Hepatocyte (in vitro differentiated cells): ENCODE results near the gene ETV3. TPM values are rescaled to one million over a fixed set of nuclear protein-coding genes. Genes with fewer than 3 reads are reported as not detected.
"Not testable (repeated sequence)": the region's sequence is repeated elsewhere in the genome, so short reads cannot be mapped to it uniquely, and the experiment has no call there.

ENCODE experiments used
- DNase-seq: peaks from one replicate; pipeline ENCODE4 v3.0.0-alpha.2; 2016; ENCODE audit warnings: low spot score
- H2AFZ ChIP-seq: fragments of 200-600 bp; sonication (generic); 2 replicates; pipeline ENCODE4 v1.6.0; 2016; ENCODE audit warnings: antibody characterized with exemption, mild to moderate bottlenecking
- H3K27ac ChIP-seq: fragments of 200-600 bp; sonication (generic); 2 replicates; pipeline ENCODE4 v1.5.1; 2016; ENCODE audit warnings: mild to moderate bottlenecking
- H3K27me3 ChIP-seq: fragments of 200-600 bp; sonication (generic); 2 replicates; pipeline ENCODE4 v1.6.1; 2016
- H3K36me3 ChIP-seq: fragments of 200-600 bp; sonication (generic); replicated peaks from 2 replicates; pipeline ENCODE4 v1.5.1; 2016; ENCODE audit warnings: low read depth; ENCODE audit not compliant: insufficient read depth
- H3K4me1 ChIP-seq: fragments of 200-600 bp; sonication (generic); 2 replicates; pipeline ENCODE4 v1.5.1; 2016; ENCODE audit warnings: mild to moderate bottlenecking, moderate library complexity; ENCODE audit not compliant: insufficient read depth
- H3K4me2 ChIP-seq: fragments of 200-600 bp; sonication (generic); 2 replicates; pipeline ENCODE4 v1.6.0; 2016
- H3K4me3 ChIP-seq: fragments of 200-600 bp; sonication (generic); 2 replicates; pipeline ENCODE4 v1.5.1; 2016; ENCODE audit warnings: mild to moderate bottlenecking
- H3K79me2 ChIP-seq: fragments of 200-600 bp; sonication (generic); 2 replicates; pipeline ENCODE4 v1.6.0; 2017; ENCODE audit warnings: mild to moderate bottlenecking
- H3K9me2 ChIP-seq: fragments of 200-600 bp; sonication (generic); replicated peaks from 2 replicates; pipeline ENCODE4 v1.6.0; 2017; ENCODE audit warnings: mild to moderate bottlenecking; ENCODE audit not compliant: insufficient read depth
- H3K9me3 ChIP-seq: fragments of 200-600 bp; sonication (generic); 2 replicates; pipeline ENCODE4 v1.5.1; 2016; ENCODE audit warnings: low read depth, mild to moderate bottlenecking
- H4K20me1 ChIP-seq: fragments of 200-600 bp; sonication (generic); 2 replicates; pipeline ENCODE4 v1.6.0; 2016; ENCODE audit warnings: mild to moderate bottlenecking; ENCODE audit not compliant: insufficient read depth, poor library complexity, severe bottlenecking
- CTCF ChIP-seq: fragments of 200-600 bp; sonication (generic); IDR thresholded peaks from 2 replicates; pipeline ENCODE4 v1.5.1; 2016; ENCODE audit warnings: antibody characterized with exemption, mild to moderate bottlenecking; ENCODE audit not compliant: poor library complexity
- EZH2 ChIP-seq: fragments of 200-600 bp; sonication (generic); IDR thresholded peaks from 2 replicates; pipeline ENCODE4 v1.6.1; 2016; ENCODE audit warnings: antibody characterized with exemption, mild to moderate bottlenecking, borderline replicate concordance
- EZH2phosphoT487 ChIP-seq: fragments of 200-600 bp; sonication (generic); IDR thresholded peaks from one replicate; pipeline ENCODE4 v1.6.1; 2018; ENCODE audit warnings: antibody characterized with exemption, mild to moderate bottlenecking, low read depth, moderate library complexity; ENCODE audit not compliant: unreplicated experiment, severe bottlenecking
- WGBS: methylation state at CpG from one replicate; pipeline ENCODE4 v1.1.6; 2016; ENCODE audit warnings: low lambda C conversion rate; ENCODE audit errors: missing lambda C conversion rate; 5-methylcytosine and 5-hydroxymethylcytosine counted together
- polyA plus RNA-seq: library from polyadenylated mRNA; unstranded; fragments of >200 nt; fragmentation: Nextera tagmentation; extraction: Ambion mirVana; gene quantifications from 2 replicates; pipeline ENCODE4 v1.2.1, GENCODE V29; 2016
- total RNA-seq: library from RNA; depleted of rRNA; stranded (reverse); fragments of >200 nt; gene quantifications from 2 replicates; pipeline ENCODE4 v1.2.3, GENCODE V29; 2014

Gene ETV3
- total and polyA plus RNA-seq, 2 experiments from 2014 or later = 8.4 to 17.6 TPM

- DNase-seq = no peak
- H3K36me3 ChIP-seq = no peaks in the 10 kb centered on the region
- H3K27me3 ChIP-seq = peaks cover 20% of the 10 kb centered on the region
- TF ChIP-seq EZH2 (no peak), EZH2phosphoT487 (no peak), CTCF (no peak)
- no peak overlapping the region for H3K4me2 ChIP-seq
- WGBS = 68% methylated on average over 6 of the region's 6 CpGs
- no peaks in the 10 kb centered on the region for H3K9me2 ChIP-seq
- H3K9me3 ChIP-seq = no peaks in the 10 kb centered on the region
- H3K4me1 ChIP-seq = no peaks in the 10 kb centered on the region
- H3K79me2 ChIP-seq = no peaks in the 10 kb centered on the region
- H2AFZ ChIP-seq = no peak overlapping the region
- no peak overlapping the region for H3K4me3 ChIP-seq
- H3K27ac ChIP-seq = no peak overlapping the region
- no peaks in the 10 kb centered on the region for H4K20me1 ChIP-seq
Measured at GRCh38 chr1:157104598-157105293, 33.4 kb downstream of the ETV3 start.

- no peak overlapping the region for H3K27ac ChIP-seq
- H3K9me3 ChIP-seq = no peaks in the 10 kb centered on the region
- no peak for TF ChIP-seq EZH2
- no peak for TF ChIP-seq EZH2phosphoT487
- no peak for TF ChIP-seq CTCF
- H3K4me2 ChIP-seq = no peak overlapping the region
- no peak for DNase-seq
- H3K27me3 ChIP-seq = peaks cover 17% of the 10 kb centered on the region
- no peak overlapping the region for H2AFZ ChIP-seq
- H3K9me2 ChIP-seq = no peaks in the 10 kb centered on the region
- WGBS = 81% methylated on average over 5 of the region's 5 CpGs
- no peaks in the 10 kb centered on the region for H3K36me3 ChIP-seq
- H3K79me2 ChIP-seq = no peaks in the 10 kb centered on the region
- H3K4me1 ChIP-seq = no peaks in the 10 kb centered on the region
- H4K20me1 ChIP-seq = no peaks in the 10 kb centered on the region
- no peak overlapping the region for H3K4me3 ChIP-seq
Measured at GRCh38 chr1:157103268-157103667, 34.9 kb downstream of the ETV3 start.

- Histone ChIP-seq H2AFZ (no peak overlapping the region), H3K4me2 (no peak overlapping the region), H3K79me2 (no peaks in the 10 kb centered on the region), H3K36me3 (no peaks in the 10 kb centered on the region), H3K4me3 (no peak overlapping the region), H3K27ac (no peak overlapping the region), H3K27me3 (no peaks in the 10 kb centered on the region), H4K20me1 (no peaks in the 10 kb centered on the region), H3K4me1 (no peaks in the 10 kb centered on the region), H3K9me2 (no peaks in the 10 kb centered on the region), H3K9me3 (no peaks in the 10 kb centered on the region)
- WGBS = 87% methylated on average over 4 of the region's 4 CpGs
- TF ChIP-seq EZH2 (no peak), EZH2phosphoT487 (no peak), CTCF (no peak)
- no peak for DNase-seq
Measured at GRCh38 chr1:157101149-157101548, 37.0 kb downstream of the ETV3 start.

GRCh38 chr1:157099633-157100009 lies 38.6 kb downstream of the ETV3 start, which contains the start of gene ETV3L:
ETV3L (minus strand) TSS chr1:157099808; CDS start chr1:157099523, 285 bp downstream.
- Histone ChIP-seq H3K4me2 (no peak within 1 kb of the TSS), H3K9me2 (no peaks in the 10 kb centered on the region), H3K27me3 (no peaks in the 10 kb centered on the region), H3K79me2 (no peaks in the 10 kb centered on the region), H4K20me1 (no peaks in the 10 kb centered on the region), H3K9me3 (no peaks in the 10 kb centered on the region), H3K4me3 (no peak within 1 kb of the TSS), H3K27ac (no peak within 1 kb of the TSS), H3K4me1 (no peaks in the 10 kb centered on the region), H3K36me3 (no peaks in the 10 kb centered on the region), H2AFZ (no peak within 1 kb of the TSS)
- no peak for DNase-seq
- 74% methylated on average over 3 of the region's 3 CpGs for WGBS
- TF ChIP-seq EZH2phosphoT487 (no peak), CTCF (no peak), EZH2 (no peak)

GRCh38 chr1:157098987-157099632 lies 39.1 kb downstream of the ETV3 start:
- 86% methylated on average over 15 of the region's 17 CpGs for WGBS

More at GRCh38 chr1:157098987-157099632, 39.1 kb downstream of the ETV3 start:
- not testable (repeated sequence) for H3K9me2 ChIP-seq, H3K27ac ChIP-seq, H3K36me3 ChIP-seq, H3K9me3 ChIP-seq, H4K20me1 ChIP-seq, H3K27me3 ChIP-seq, H3K4me2 ChIP-seq, DNase-seq, H3K4me1 ChIP-seq, H2AFZ ChIP-seq, H3K4me3 ChIP-seq, H3K79me2 ChIP-seq
